ENCODE results near the gene M1AP.

The M1AP gene

GRCh38 chr2:74648009-74648443, at the start of gene M1AP:
Gene M1AP (minus strand): TSS chr2:74648330. CDS start chr2:74640275, 8,055 bp downstream.
- peak within 1 kb of the TSS in 1 of 2 donors; percentile 28 for H3K4me3 ChIP-seq (replicated peaks in 1 of 2; ENCODE audit: low read depth in 2 of 2, low read length in 2 of 2)
- TF ChIP-seq CTCF (IDR thresholded peaks at IDR 0.05; ENCODE audit: low read depth, low read length), result no peak
- no peak for DNase-seq (ENCODE audit: low read depth in 2 of 2)

GRCh38 chr2:74696829-74697228, 48.7 kb upstream of the M1AP start:
- no peak for TF ChIP-seq CTCF (IDR thresholded peaks at IDR 0.05; ENCODE audit: low read depth, low read length)
- no peak overlapping the region for H3K4me3 ChIP-seq (replicated peaks in 1 of 2; ENCODE audit: low read depth in 2 of 2, low read length in 2 of 2)
- DNase-seq (ENCODE audit: low read depth in 2 of 2), result peak; percentile 52 to 78

GRCh38 chr2:74695663-74696062, 47.5 kb upstream of the M1AP start:
- no peak for DNase-seq (ENCODE audit: low read depth in 2 of 2)
- H3K4me3 ChIP-seq (replicated peaks in 1 of 2; ENCODE audit: low read depth in 2 of 2, low read length in 2 of 2), result no peak overlapping the region
- TF ChIP-seq CTCF (IDR thresholded peaks at IDR 0.05; ENCODE audit: low read depth, low read length), result no peak

GRCh38 chr2:74694281-74694680, 46.2 kb upstream of the M1AP start:
- H3K4me3 ChIP-seq (replicated peaks in 1 of 2; ENCODE audit: low read depth in 2 of 2, low read length in 2 of 2), result no peak overlapping the region
- no peak for DNase-seq (ENCODE audit: low read depth in 2 of 2)
- no peak for TF ChIP-seq CTCF (IDR thresholded peaks at IDR 0.05; ENCODE audit: low read depth, low read length)

- no peak for DNase-seq (ENCODE audit: low read depth in 2 of 2)
- H3K4me3 ChIP-seq (replicated peaks in 1 of 2; ENCODE audit: low read depth in 2 of 2, low read length in 2 of 2), result no peak overlapping the region
- no peak for TF ChIP-seq CTCF (IDR thresholded peaks at IDR 0.05; ENCODE audit: low read depth, low read length)
Measured at GRCh38 chr2:74693668-74694067, 45.5 kb upstream of the M1AP start.

GRCh38 chr2:74693213-74693612, 45.1 kb upstream of the M1AP start:
- DNase-seq (ENCODE audit: low read depth in 2 of 2), result no peak
- TF ChIP-seq CTCF (IDR thresholded peaks at IDR 0.05; ENCODE audit: low read depth, low read length), result no peak
- no peak overlapping the region for H3K4me3 ChIP-seq (replicated peaks in 1 of 2; ENCODE audit: low read depth in 2 of 2, low read length in 2 of 2)

GRCh38 chr2:74691929-74692328, 43.8 kb upstream of the M1AP start:
- H3K4me3 ChIP-seq (replicated peaks in 1 of 2; ENCODE audit: low read depth in 2 of 2, low read length in 2 of 2), result no peak overlapping the region
- TF ChIP-seq CTCF (IDR thresholded peaks at IDR 0.05; ENCODE audit: low read depth, low read length), result no peak
- DNase-seq (ENCODE audit: low read depth in 2 of 2), result peak in 1 of 2 donors; percentile 14
